ENCODE results near the gene CIB1. TPM values are rescaled to one million over a fixed set of nuclear protein-coding genes. Genes with fewer than 3 reads are reported as not detected.
A peak's percentile ranks its signal among the peaks of the same experiment; 100 is the strongest.

Gene CIB1
- total RNA-seq, 2 donors from 2014 or later: 212 to 216 TPM

GRCh38 chr15:90184119-90184785 is 49.5 kb downstream of the CIB1 start:
- Histone ChIP-seq H3K27ac (peak overlapping the region; percentile 99), H3K9me3 (no peaks in the 10 kb centered on the region), H3K9ac (ENCODE audit: low read depth in 2 of 2, low read length in 2 of 2) (peak overlapping the region; percentile 68 to 89), H3K27me3 (no peaks in the 10 kb centered on the region), H3K36me3 (no peaks in the 10 kb centered on the region), H3K4me3 (peak overlapping the region; percentile 87), H3K4me1 (peaks cover 9% of the 10 kb centered on the region)
- TF ChIP-seq CTCF (IDR thresholded peaks at IDR 0.05): no peak
- DNase-seq: peak; percentile 93
- intact Hi-C loops (cut with DNase I): no loop called here

GRCh38 chr15:90181776-90182175 is 52.0 kb downstream of the CIB1 start:
- Histone ChIP-seq H3K4me3 (no peak overlapping the region), H3K27me3 (no peaks in the 10 kb centered on the region), H3K36me3 (no peaks in the 10 kb centered on the region), H3K9me3 (no peaks in the 10 kb centered on the region), H3K27ac (no peak overlapping the region), H3K4me1 (peaks cover 9% of the 10 kb centered on the region), H3K9ac (ENCODE audit: low read depth in 2 of 2, low read length in 2 of 2) (no peak overlapping the region)
- intact Hi-C loops (cut with DNase I): no loop called here
- no peak for TF ChIP-seq CTCF (IDR thresholded peaks at IDR 0.05)
- no peak for DNase-seq

Other genes starting within 250 kb of the CIB1 start
- gene ZNF710, start 232.6 kb downstream of the CIB1 start, total RNA-seq: 10 to 100 TPM; 35.0 to 43.7 TPM
- gene IDH2, start 131.5 kb downstream of the CIB1 start, total RNA-seq: 100 to 1,000 TPM; 201 to 286 TPM
- gene SEMA4B, start 32.6 kb downstream of the CIB1 start, total RNA-seq: 100 to 1,000 TPM; 102 to 141 TPM
- gene GDPGP1, start 268 bp upstream of the CIB1 start, total RNA-seq: 10 to 100 TPM; 14.4 to 18.6 TPM
- 1 to 10 TPM in 1 of 2 donors, under 1 TPM in 1; 0.35 to 1.2 TPM for gene TTLL13, start 15.6 kb upstream of the CIB1 start, total RNA-seq
- gene NGRN, start 31.7 kb upstream of the CIB1 start, total RNA-seq: 10 to 100 TPM; 56.5 to 60.4 TPM
- gene ZNF774, start 118.3 kb upstream of the CIB1 start, total RNA-seq: 10 to 100 TPM; 13.7 to 13.9 TPM
- gene IQGAP1, start 154.3 kb upstream of the CIB1 start, total RNA-seq: 100 to 1,000 TPM; 210 to 243 TPM